MCF 10A (cell line): ENCODE measurements around the gene FGF3. TPM values are rescaled to one million over a fixed set of nuclear protein-coding genes. Genes with fewer than 3 reads are reported as not detected.
A peak's percentile ranks its signal among the peaks of the same experiment; 100 is the strongest.

Experiments used
- BruUV-seq: library from RNA; stranded (reverse); fragments of 400-500 nt; replicated peaks from 2 replicates; lab custom pipeline; 2021; lab: Mats Ljungman, UMichigan
- CTCF ChIA-PET: fragments of 300-600 bp; sonication (Branson Sonifier 250); formaldehyde crosslinking; extraction: SDS; loops from one replicate; lab custom pipeline; 2021; ENCODE audit warnings: antibody characterized with exemption, inconsistent platforms; lab: Yijun Ruan, JAX
- POLR2A ChIA-PET: fragments of 300-600, 350-650 bp; sonication (Branson Sonifier 250); formaldehyde crosslinking; extraction: SDS; loops from one replicate; lab custom pipeline; 2020; ENCODE audit warnings: antibody characterized with exemption, inconsistent platforms; lab: Yijun Ruan, JAX
- DNase-seq: peaks from one replicate; pipeline ENCODE4 v3.0.0-alpha.2; 2018; ENCODE audit not compliant: unreplicated experiment
- H3K27ac Mint-ChIP-seq: one replicate; pipeline ENCODE4 v1.8.0; 2022; ENCODE audit warnings: mild to moderate bottlenecking, low read depth, mixed read lengths; ENCODE audit not compliant: unreplicated experiment
- H3K27me3 Mint-ChIP-seq: one replicate; pipeline ENCODE4 v1.8.0; 2022; ENCODE audit warnings: mixed read lengths; ENCODE audit not compliant: insufficient read depth, unreplicated experiment
- H3K36me3 Mint-ChIP-seq: one replicate; pipeline ENCODE4 v1.8.0; 2022; ENCODE audit warnings: mild to moderate bottlenecking, moderate library complexity, mixed read lengths; ENCODE audit not compliant: insufficient read depth, unreplicated experiment
- H3K4me1 Mint-ChIP-seq: one replicate; pipeline ENCODE4 v1.8.0; 2022; ENCODE audit warnings: mixed read lengths; ENCODE audit not compliant: insufficient read depth, unreplicated experiment
- H3K4me3 Mint-ChIP-seq: one replicate; pipeline ENCODE4 v1.8.0; 2022; ENCODE audit warnings: mild to moderate bottlenecking, moderate library complexity, mixed read lengths; ENCODE audit not compliant: unreplicated experiment
- H3K9me3 Mint-ChIP-seq: one replicate; pipeline ENCODE4 v1.8.0; 2022; ENCODE audit warnings: mixed read lengths; ENCODE audit not compliant: unreplicated experiment
- intact Hi-C: fragments of 100-400 bp; cut with micrococcal nuclease; formaldehyde crosslinking; loops from 2 replicates; pipeline ENCODE4 v1.14.1; 2022
- total RNA-seq: library from RNA; stranded (reverse); gene quantifications from 2 replicates; pipeline ENCODE4 v1.2.3, GENCODE V29; 2022
- TF ChIP-seq, protein P1 (sequence below): fragments of 200-600 bp; IDR thresholded peaks from one replicate; pipeline ENCODE4 v1.8.0; 2022; ENCODE audit warnings: antibody characterized with exemption, mild to moderate bottlenecking; ENCODE audit not compliant: unreplicated experiment

The FGF3 gene
- total RNA-seq, 1 experiment from 2014 or later: not detected

DNA sequence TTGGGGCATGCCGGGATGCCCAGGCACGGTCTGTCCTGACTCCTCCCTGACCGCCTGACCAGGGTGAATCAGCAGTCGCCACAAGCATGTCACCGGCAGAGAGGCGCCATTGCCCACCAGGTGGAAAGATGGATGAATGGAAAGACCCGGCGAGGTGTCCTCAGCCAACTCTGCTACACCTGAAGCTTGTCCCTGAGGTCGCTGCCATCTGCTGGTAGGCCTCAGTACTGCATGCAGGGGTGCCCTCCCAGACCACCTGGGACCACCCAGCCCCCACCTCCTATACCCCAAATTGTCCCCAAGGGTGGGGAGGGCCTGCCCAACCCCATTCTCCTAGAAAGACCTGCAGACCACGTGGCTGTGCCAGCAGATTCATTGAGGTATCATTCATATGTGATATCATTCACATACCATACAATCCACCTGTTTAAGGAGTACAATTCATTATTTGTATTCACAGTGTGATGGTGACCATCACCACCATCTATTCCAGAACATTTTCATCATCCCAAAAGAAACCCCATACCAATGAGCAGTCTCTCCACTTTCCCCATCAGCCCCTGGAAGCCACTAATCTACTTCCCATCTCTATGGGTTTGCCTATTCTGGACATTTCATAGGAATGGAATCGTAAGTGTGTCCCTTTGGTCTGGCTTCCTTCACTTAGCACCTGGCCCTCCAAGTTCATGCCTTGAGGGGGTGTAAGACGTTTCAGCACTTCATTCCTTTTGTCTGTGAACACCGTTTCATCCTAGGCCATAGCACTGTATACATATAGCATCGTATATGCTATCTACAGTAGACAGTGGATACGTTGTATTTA is 17.5 kb downstream of the FGF3 start:
- H3K27ac Mint-ChIP-seq: no peak overlapping the region
- TF ChIP-seq, protein P1, sequence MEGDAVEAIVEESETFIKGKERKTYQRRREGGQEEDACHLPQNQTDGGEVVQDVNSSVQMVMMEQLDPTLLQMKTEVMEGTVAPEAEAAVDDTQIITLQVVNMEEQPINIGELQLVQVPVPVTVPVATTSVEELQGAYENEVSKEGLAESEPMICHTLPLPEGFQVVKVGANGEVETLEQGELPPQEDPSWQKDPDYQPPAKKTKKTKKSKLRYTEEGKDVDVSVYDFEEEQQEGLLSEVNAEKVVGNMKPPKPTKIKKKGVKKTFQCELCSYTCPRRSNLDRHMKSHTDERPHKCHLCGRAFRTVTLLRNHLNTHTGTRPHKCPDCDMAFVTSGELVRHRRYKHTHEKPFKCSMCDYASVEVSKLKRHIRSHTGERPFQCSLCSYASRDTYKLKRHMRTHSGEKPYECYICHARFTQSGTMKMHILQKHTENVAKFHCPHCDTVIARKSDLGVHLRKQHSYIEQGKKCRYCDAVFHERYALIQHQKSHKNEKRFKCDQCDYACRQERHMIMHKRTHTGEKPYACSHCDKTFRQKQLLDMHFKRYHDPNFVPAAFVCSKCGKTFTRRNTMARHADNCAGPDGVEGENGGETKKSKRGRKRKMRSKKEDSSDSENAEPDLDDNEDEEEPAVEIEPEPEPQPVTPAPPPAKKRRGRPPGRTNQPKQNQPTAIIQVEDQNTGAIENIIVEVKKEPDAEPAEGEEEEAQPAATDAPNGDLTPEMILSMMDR: peak; percentile 82
- ChIA-PET POLR2A (no interaction called here), CTCF (interaction anchor here (0.6 to 1.2 kb wide), 2 partner anchors 9 to 29 kb away, joined by 3 to 5 read pairs; no protein-coding TSS in a partner anchor)
- DNase-seq: peak; percentile 19
- no peak overlapping the region for H3K4me3 Mint-ChIP-seq
- no TSS peak for BruUV-seq
- intact Hi-C loops: loop anchor here (5.0 kb wide), 1 partner anchor 114 kb away; no protein-coding TSS in a partner anchor
- H3K4me1 Mint-ChIP-seq: no peaks in the 10 kb centered on the region
- H3K27me3 Mint-ChIP-seq: no peaks in the 10 kb centered on the region
- H3K9me3 Mint-ChIP-seq: no peaks in the 10 kb centered on the region
- H3K36me3 Mint-ChIP-seq: no peaks in the 10 kb centered on the region

DNA sequence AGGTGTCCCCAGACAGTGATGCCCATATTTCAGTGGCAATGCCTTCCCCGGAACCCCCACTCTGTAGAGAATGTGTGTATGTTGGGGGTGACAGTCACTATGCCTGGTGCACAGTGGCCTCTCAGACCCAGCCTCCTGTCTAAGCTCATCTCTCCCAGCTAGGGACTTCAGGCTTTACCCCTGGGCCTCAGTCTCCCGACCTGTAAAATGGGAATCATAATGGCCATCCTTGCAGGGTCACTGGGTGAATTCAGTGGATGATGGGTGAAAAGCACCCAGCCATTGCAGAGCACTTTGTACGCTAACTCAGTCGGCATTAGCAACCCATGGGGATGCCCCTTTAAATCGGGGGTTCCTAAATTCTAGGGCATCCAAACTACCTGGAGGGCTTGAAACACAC is 18.9 kb downstream of the FGF3 start:
- CTCF ChIA-PET: no interaction called here
- no peak overlapping the region for H3K27ac Mint-ChIP-seq
- no TSS peak for BruUV-seq
- no peaks in the 10 kb centered on the region for H3K4me1 Mint-ChIP-seq
- no peak for DNase-seq
- H3K36me3 Mint-ChIP-seq: no peaks in the 10 kb centered on the region
- POLR2A ChIA-PET: no interaction called here
- intact Hi-C loops: loop anchor here (5.0 kb wide), 1 partner anchor 113 kb away; no protein-coding TSS in a partner anchor
- H3K9me3 Mint-ChIP-seq: no peaks in the 10 kb centered on the region
- no peaks in the 10 kb centered on the region for H3K27me3 Mint-ChIP-seq
- TF ChIP-seq, protein P1: no peak
- H3K4me3 Mint-ChIP-seq: no peak overlapping the region

DNA sequence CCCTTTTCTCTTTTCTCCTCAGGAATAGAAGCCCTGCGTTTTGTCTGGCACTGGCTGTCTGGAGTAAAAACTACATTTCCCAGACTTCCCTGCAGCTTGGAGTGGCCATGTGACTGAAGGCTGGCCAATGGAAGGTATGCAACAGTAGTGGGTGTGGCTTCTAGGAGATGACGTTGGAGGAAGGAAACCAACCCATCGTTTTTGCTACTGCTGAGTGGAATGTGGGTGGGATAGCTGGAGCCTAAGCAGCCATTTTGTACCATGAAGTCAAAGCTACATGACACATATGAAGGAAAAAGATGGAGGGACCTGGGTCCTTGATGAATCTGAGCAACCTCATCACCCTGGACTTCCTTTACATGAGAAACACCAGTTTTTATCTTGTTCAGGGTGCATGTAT is 19.6 kb downstream of the FGF3 start:
- no TSS peak for BruUV-seq
- H3K9me3 Mint-ChIP-seq: no peaks in the 10 kb centered on the region
- peak; percentile 36 for DNase-seq
- H3K36me3 Mint-ChIP-seq: no peaks in the 10 kb centered on the region
- H3K27me3 Mint-ChIP-seq: no peaks in the 10 kb centered on the region
- TF ChIP-seq, protein P1: no peak
- CTCF ChIA-PET: no interaction called here
- H3K4me1 Mint-ChIP-seq: no peaks in the 10 kb centered on the region
- POLR2A ChIA-PET: interaction anchor here (0.6 kb wide), 1 partner anchor 865 kb away, joined by 3 read pairs; no protein-coding TSS in a partner anchor
- intact Hi-C loops: no loop called here
- no peak overlapping the region for H3K4me3 Mint-ChIP-seq
- H3K27ac Mint-ChIP-seq: no peak overlapping the region

DNA sequence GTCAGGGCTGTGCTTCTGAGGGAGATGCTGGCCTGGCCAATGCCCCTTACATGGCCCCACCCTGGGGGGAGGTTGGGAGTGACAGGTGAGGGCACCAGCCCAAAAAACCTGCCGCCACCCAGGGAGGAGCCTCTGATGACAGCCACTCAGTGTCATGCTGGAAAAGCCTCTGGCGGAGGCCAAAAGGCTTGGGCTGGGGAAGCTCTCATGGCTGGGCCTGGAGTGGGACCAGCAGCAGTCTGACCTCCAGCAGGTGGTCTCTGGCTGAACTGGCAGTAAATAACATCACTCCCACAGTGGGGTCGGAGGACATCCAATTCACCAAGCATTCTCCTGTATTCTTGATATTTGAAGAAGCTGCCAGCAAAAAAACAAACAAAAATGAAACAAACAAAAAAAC is 20.1 kb downstream of the FGF3 start:
- POLR2A ChIA-PET: interaction anchor here (0.6 kb wide), 1 partner anchor 865 kb away, joined by 3 read pairs; no protein-coding TSS in a partner anchor
- BruUV-seq: no TSS peak

More for the DNA sequence above, 20.1 kb downstream of the FGF3 start:
- intact Hi-C loops: no loop called here
- CTCF ChIA-PET: no interaction called here
- Mint-ChIP-seq H3K27me3 (no peaks in the 10 kb centered on the region), H3K9me3 (no peaks in the 10 kb centered on the region), H3K4me3 (no peak overlapping the region), H3K36me3 (no peaks in the 10 kb centered on the region), H3K27ac (no peak overlapping the region), H3K4me1 (no peaks in the 10 kb centered on the region)
- no peak for DNase-seq
- TF ChIP-seq, protein P1: no peak
